Stimulated activated naive B cell treated with anti-CD40 and anti-IgM and Interleukin-4, amounts not matched to agents 10 μg/mL and 1 μg/mL and 100 μg/mL, for 72 hours (primary cell): Measurements from ENCODE around the gene FAM167B.
A peak's percentile ranks its signal among the peaks of the same experiment; 100 is the strongest.

Source experiments
- ATAC-seq, 2 donors: fragments of 150-1000 bp; cut with Tn5 transposase; replicated peaks; 2 replicates each; pipeline ENCODE4 v1.10.0; 2021; ENCODE audit warnings: moderate library complexity in 1 of 2
- DNase-seq: peaks from one replicate; pipeline ENCODE4 v3.0.0; 2021
- H3K27ac Mint-ChIP-seq: one replicate; pipeline ENCODE4 v1.8.0; 2022; ENCODE audit warnings: mild to moderate bottlenecking, mixed read lengths
- H3K27me3 Mint-ChIP-seq, 2 donors: one replicate each; pipeline ENCODE4 v1.8.0; 2022; ENCODE audit warnings: mixed read lengths in 2 of 2
- H3K36me3 Mint-ChIP-seq, 2 donors: one replicate each; pipeline ENCODE4 v1.8.0; 2022; ENCODE audit warnings: mixed read lengths in 2 of 2, mild to moderate bottlenecking in 1 of 2
- H3K4me1 Mint-ChIP-seq, 2 donors: one replicate each; pipeline ENCODE4 v1.8.0; 2022; ENCODE audit warnings: mixed read lengths in 2 of 2, mild to moderate bottlenecking in 1 of 2
- H3K4me3 Mint-ChIP-seq, 2 donors: one replicate each; pipeline ENCODE4 v1.8.0; 2022; ENCODE audit warnings: mild to moderate bottlenecking in 2 of 2, mixed read lengths in 2 of 2, moderate library complexity in 1 of 2
- H3K9me3 Mint-ChIP-seq, 2 donors: one replicate each; pipeline ENCODE4 v1.8.0; 2022; ENCODE audit warnings: mixed read lengths in 2 of 2, mild to moderate bottlenecking in 1 of 2

Gene FAM167B

DNA sequence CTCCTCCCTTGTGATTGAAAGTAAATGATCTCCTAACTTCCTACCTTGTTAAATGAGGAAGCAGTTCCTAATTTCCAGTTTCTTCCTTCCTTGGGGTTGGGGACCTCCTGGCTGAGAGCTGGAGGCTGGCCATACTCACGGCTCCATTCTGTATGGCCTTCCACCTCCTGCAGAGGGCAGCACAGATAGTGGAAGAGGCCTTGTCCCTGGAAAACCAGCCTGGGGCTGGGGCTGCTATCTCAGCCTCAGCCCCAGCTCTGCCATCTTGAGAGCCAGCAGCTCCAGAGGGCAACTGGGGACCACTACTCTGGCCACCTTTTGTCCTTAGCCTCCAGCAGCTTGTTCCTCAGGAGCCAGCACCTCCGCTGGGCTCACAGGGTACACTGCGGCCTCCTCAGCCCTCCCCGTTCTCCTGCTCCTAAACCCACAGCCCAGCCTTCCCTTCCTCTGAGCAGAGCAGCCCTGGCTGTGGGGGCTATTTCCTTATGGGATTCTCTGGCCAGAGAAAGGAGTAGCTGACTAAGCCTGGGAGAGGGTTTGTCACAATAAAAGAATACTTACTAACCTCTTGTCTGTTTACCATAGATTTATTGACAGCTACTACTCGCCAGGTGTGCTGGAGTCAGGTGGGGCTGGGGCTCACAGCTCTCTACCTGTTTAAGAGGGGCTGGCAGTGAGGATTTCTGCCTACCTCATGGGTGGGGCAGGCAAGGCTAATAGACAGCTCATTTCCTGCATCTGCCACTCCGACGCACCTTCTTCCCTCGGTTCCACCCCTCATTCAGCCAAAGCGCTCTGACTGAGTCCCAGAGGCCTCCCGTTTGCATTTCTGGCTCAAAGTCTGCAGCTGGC lies 31.2 kb upstream of the FAM167B start:
- peaks cover 27 to 48% of the 10 kb centered on the region in 2 donors for H3K36me3 Mint-ChIP-seq
- H3K4me1 Mint-ChIP-seq, result peaks cover 25 to 45% of the 10 kb centered on the region in 2 donors
- ATAC-seq (peak; percentile 87 to 89), DNase-seq (no peak)
- no peak overlapping the region for H3K4me3 Mint-ChIP-seq
- H3K27ac Mint-ChIP-seq, result peak overlapping the region; percentile 47
- no peaks in the 10 kb centered on the region for H3K9me3 Mint-ChIP-seq
- no peaks in the 10 kb centered on the region for H3K27me3 Mint-ChIP-seq

- peak overlapping the region; percentile 47 for H3K27ac Mint-ChIP-seq
- ATAC-seq, result no peak
- H3K36me3 Mint-ChIP-seq, result peaks cover 27 to 47% of the 10 kb centered on the region in 2 donors
- no peak overlapping the region for H3K4me3 Mint-ChIP-seq
- no peaks in the 10 kb centered on the region for H3K9me3 Mint-ChIP-seq
- no peaks in the 10 kb centered on the region for H3K27me3 Mint-ChIP-seq
- no peak for DNase-seq
- H3K4me1 Mint-ChIP-seq, result peaks cover 30 to 46% of the 10 kb centered on the region in 2 donors
These were observed 30.5 kb upstream of the FAM167B start for GRCh38 chr1:32216566-32216965.

- Mint-ChIP-seq H3K27ac (no peak overlapping the region), H3K9me3 (no peaks in the 10 kb centered on the region), H3K27me3 (no peaks in the 10 kb centered on the region), H3K4me3 (no peak overlapping the region), H3K4me1 (peaks cover 26 to 46% of the 10 kb centered on the region in 2 donors), H3K36me3 (peaks cover 25 to 47% of the 10 kb centered on the region in 2 donors)
- ATAC-seq (no peak), DNase-seq (no peak)
These were observed 28.0 kb upstream of the FAM167B start for GRCh38 chr1:32219022-32219421.

- Mint-ChIP-seq H3K9me3 (no peaks in the 10 kb centered on the region), H3K36me3 (peaks cover 26 to 50% of the 10 kb centered on the region in 2 donors), H3K4me1 (peaks cover 23 to 41% of the 10 kb centered on the region in 2 donors), H3K27me3 (no peaks in the 10 kb centered on the region), H3K4me3 (peak overlapping the region; percentile 96 to 99), H3K27ac (peak overlapping the region; percentile 69)
- peak; percentile 51 to 72 for ATAC-seq
- DNase-seq, result no peak
These were observed 26.1 kb upstream of the FAM167B start for GRCh38 chr1:32220746-32221580.

- ATAC-seq (no peak), DNase-seq (no peak)
- Mint-ChIP-seq H3K4me1 (peaks cover 22 to 39% of the 10 kb centered on the region in 2 donors), H3K27me3 (no peaks in the 10 kb centered on the region), H3K36me3 (peaks cover 21 to 48% of the 10 kb centered on the region in 2 donors), H3K27ac (peak overlapping the region; percentile 98), H3K9me3 (no peaks in the 10 kb centered on the region), H3K4me3 (peak overlapping the region; percentile 96 to 99)
These were observed 25.4 kb upstream of the FAM167B start for GRCh38 chr1:32221581-32221979.

- ATAC-seq (peak; percentile 94 to 97), DNase-seq (peak; percentile 86)
- Mint-ChIP-seq H3K4me1 (peaks cover 22 to 39% of the 10 kb centered on the region in 2 donors), H3K36me3 (peaks cover 17 to 44% of the 10 kb centered on the region in 2 donors), H3K9me3 (no peaks in the 10 kb centered on the region), H3K27me3 (no peaks in the 10 kb centered on the region), H3K27ac (peak within 1 kb of the TSS; percentile 98), H3K4me3 (peak within 1 kb of the TSS; percentile 96 to 99)
These were observed 24.9 kb upstream of the FAM167B start, which contains the start of the genes EIF3I and TMEM234 for GRCh38 chr1:32221980-32222755. EIF3I (plus strand) TSS chr1:32222407; CDS start chr1:32222442, 35 bp downstream. TMEM234 (minus strand) TSS chr1:32222353; CDS start chr1:32222322, 31 bp downstream.

DNA sequence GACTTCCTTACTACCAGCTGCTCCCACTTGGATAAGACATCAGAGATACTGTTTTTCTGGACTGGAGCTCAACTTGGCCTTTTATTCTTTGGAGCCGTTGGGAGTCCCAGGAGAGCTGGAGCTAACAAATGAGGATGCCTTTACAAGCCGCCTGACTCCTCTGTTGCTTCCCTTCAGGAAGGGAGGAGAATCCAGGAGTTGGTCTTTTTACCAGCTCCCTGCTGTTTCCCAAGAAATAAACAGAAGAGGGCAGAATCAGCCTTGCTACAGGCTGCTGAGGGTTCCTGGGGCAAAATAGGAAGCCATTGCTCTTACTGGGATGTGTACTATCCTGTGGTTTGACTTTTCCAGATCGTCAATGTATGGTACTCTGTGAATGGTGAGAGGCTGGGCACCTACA lies 23.3 kb upstream of the FAM167B start:
- H3K4me3 Mint-ChIP-seq, result peak overlapping the region; percentile 28 to 96
- ATAC-seq, result no peak
- DNase-seq, result no peak
- no peaks in the 10 kb centered on the region for H3K27me3 Mint-ChIP-seq
- no peaks in the 10 kb centered on the region for H3K9me3 Mint-ChIP-seq
- peaks cover 22 to 46% of the 10 kb centered on the region in 2 donors for H3K36me3 Mint-ChIP-seq
- H3K27ac Mint-ChIP-seq, result peak overlapping the region; percentile 98
- peaks cover 22 to 39% of the 10 kb centered on the region in 2 donors for H3K4me1 Mint-ChIP-seq

DNA sequence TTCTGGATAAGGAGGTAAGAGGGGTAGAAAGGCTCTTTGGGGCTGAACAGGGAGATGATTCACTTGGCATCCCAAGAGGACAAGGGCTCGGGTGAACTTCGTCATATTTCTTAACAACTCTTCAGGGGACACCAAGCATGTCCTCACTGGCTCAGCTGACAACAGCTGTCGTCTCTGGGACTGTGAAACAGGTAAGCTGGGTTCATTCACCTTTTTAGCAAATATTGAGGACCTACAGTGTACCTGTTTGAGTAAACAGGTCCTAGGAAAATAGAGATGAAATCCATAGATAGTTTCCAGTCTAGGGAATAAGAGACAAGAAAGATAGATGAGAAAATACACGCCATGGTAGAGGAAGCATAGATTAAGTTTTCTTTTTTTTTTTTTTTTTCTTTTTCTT lies 22.7 kb upstream of the FAM167B start:
- H3K4me3 Mint-ChIP-seq, result peak overlapping the region in 1 of 2 donors; percentile 44
- no peak for DNase-seq
- peaks cover 25 to 45% of the 10 kb centered on the region in 2 donors for H3K36me3 Mint-ChIP-seq
- H3K4me1 Mint-ChIP-seq, result peaks cover 22 to 37% of the 10 kb centered on the region in 2 donors
- H3K27me3 Mint-ChIP-seq, result no peaks in the 10 kb centered on the region
- peak overlapping the region; percentile 75 for H3K27ac Mint-ChIP-seq
- no peak for ATAC-seq
- H3K9me3 Mint-ChIP-seq, result no peaks in the 10 kb centered on the region

DNA sequence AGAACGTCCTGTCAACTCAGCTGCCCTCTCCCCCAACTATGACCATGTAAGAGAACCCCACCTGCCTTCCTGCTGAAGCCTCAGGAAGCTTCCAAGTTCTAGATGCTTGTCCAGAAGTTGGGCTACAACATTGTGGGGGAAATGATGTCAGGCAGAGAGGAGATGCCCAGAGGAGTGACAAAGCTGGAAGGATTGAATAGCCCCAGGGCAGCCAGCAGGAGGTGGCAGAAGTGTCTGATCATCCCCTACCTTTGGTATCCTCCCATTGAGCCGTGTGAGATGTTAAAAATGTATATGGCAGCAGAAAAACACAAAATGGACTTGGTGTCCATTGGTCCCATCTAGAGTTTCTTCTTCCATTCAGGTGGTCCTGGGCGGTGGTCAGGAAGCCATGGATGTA lies 18.3 kb upstream of the FAM167B start:
- Mint-ChIP-seq H3K4me1 (peaks cover 6 to 7% of the 10 kb centered on the region in 2 donors), H3K36me3 (peaks cover 38 to 45% of the 10 kb centered on the region in 2 donors), H3K27me3 (no peaks in the 10 kb centered on the region), H3K9me3 (no peaks in the 10 kb centered on the region), H3K4me3 (no peak overlapping the region), H3K27ac (no peak overlapping the region)
- no peak for ATAC-seq
- no peak for DNase-seq

- Mint-ChIP-seq H3K27me3 (no peaks in the 10 kb centered on the region), H3K4me1 (peaks cover 1 to 5% of the 10 kb centered on the region in 2 donors), H3K36me3 (peaks cover 32 to 41% of the 10 kb centered on the region in 2 donors), H3K4me3 (no peak overlapping the region), H3K9me3 (no peaks in the 10 kb centered on the region), H3K27ac (peak overlapping the region; percentile 47)
- DNase-seq (no peak), ATAC-seq (peak in 1 of 2 donors; percentile 10)
These were observed 15.1 kb upstream of the FAM167B start for GRCh38 chr1:32231843-32232432.

DNA sequence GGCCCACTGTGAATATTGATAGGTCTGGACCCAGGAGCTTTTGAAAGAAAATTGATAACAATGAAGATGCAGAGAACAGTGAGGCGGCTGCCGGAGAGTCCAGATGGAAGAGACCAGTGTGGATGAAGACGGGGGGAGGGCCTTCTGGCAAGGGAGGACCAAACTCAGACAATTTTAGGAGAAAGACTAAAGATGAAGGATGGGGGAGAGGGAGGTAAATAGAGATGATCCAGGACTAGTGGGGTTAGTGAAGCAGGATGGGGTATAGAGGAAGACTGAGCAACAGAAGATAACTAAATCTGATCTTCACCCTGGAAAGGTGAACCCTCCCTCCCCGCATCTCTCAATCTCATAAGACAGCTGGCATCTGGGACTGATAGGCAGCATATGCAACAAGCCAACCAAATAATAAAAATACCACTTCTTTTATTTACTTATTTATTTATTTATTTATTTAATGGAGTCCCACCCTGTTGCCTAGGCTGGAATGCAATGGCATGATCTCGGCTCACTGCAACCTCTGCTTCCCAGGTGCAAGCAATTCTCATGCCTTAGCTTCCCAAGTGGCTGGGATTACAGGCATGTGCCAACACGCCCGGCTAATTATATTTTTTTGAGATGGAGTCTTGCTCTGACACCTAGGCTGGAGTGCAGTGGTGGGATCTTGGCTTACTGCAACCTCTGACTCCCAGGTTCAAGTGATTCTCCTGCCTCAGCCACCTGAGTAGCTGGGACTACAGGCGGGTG lies 14.3 kb upstream of the FAM167B start:
- DNase-seq (no peak), ATAC-seq (no peak)
- peaks cover 27 to 36% of the 10 kb centered on the region in 2 donors for H3K36me3 Mint-ChIP-seq
- H3K27me3 Mint-ChIP-seq, result no peaks in the 10 kb centered on the region
- no peak overlapping the region for H3K27ac Mint-ChIP-seq
- no peak overlapping the region for H3K4me3 Mint-ChIP-seq
- H3K9me3 Mint-ChIP-seq, result no peaks in the 10 kb centered on the region
- peaks cover 1 to 5% of the 10 kb centered on the region in 2 donors for H3K4me1 Mint-ChIP-seq

DNA sequence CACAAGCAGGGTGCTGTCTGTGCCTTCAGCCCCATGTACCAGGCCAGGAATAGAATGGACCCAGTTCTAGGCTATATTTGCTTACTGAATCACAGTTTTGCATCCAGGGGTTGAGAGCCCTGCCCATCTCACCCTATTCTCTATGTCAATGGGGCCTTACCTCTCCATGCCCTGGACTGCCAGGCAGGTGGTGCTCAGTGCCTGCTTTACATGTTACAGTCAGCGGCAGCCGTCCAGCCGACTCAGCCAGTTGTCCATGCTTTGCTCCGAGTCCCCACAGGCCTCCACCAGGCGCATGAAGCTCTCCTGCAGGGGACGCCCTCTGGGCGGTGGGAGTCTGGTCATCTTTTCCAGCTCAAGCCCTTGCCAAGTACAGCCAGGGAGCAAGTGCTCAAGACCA lies 12.2 kb upstream of the FAM167B start:
- Mint-ChIP-seq H3K4me1 (peaks cover 1 to 11% of the 10 kb centered on the region in 2 donors), H3K36me3 (peaks cover 17 to 22% of the 10 kb centered on the region in 2 donors), H3K9me3 (no peaks in the 10 kb centered on the region), H3K27me3 (no peaks in the 10 kb centered on the region), H3K4me3 (no peak overlapping the region), H3K27ac (peak overlapping the region; percentile 65)
- no peak for DNase-seq
- ATAC-seq, result no peak

GRCh38 chr1:32239337-32239736 lies 7.7 kb upstream of the FAM167B start:
- Mint-ChIP-seq H3K27me3 (no peaks in the 10 kb centered on the region), H3K36me3 (peaks cover 5 to 6% of the 10 kb centered on the region in 2 donors), H3K4me1 (peaks cover 13 to 41% of the 10 kb centered on the region in 2 donors), H3K27ac (no peak overlapping the region), H3K4me3 (peak overlapping the region; percentile 17 to 91), H3K9me3 (no peaks in the 10 kb centered on the region)
- DNase-seq (no peak), ATAC-seq (no peak)
